PC-9 (cell line): ENCODE measurements around the gene GPRC6A. TPM values are rescaled to one million over a fixed set of nuclear protein-coding genes. Genes with fewer than 3 reads are reported as not detected.

Source experiments
- BruUV-seq: library from RNA; stranded (reverse); fragments of 400-500 nt; replicated peaks from 2 replicates; lab custom pipeline; 2021; lab: Mats Ljungman, UMichigan
- CTCF ChIA-PET: fragments of 300-600 bp; sonication (Branson Sonifier 250); formaldehyde crosslinking; loops from one replicate; lab custom pipeline; 2022; ENCODE audit warnings: antibody characterized with exemption; lab: Charles Lee
- POLR2A ChIA-PET: fragments of 300-600 bp; sonication (Branson Sonifier 250); formaldehyde crosslinking; loops from one replicate; lab custom pipeline; 2022; ENCODE audit warnings: antibody characterized with exemption; ENCODE audit not compliant: unreplicated experiment; lab: Charles Lee
- DNase-seq, 2 experiments: peaks; one replicate each; pipeline versions ENCODE4 v3.0.0 to v3.0.0-alpha.2; 2015 to 2022; ENCODE audit warnings: mixed read lengths in 1 of 2
- H2AFZ ChIP-seq: fragments of 200-600 bp; sonication (generic); 2 replicates; pipeline ENCODE4 v1.8.1; 2017; ENCODE audit warnings: antibody characterized with exemption
- H3F3A ChIP-seq: fragments of 200-600 bp; sonication (generic); 2 replicates; pipeline ENCODE4 v1.8.1; 2017; ENCODE audit warnings: antibody characterized with exemption, mild to moderate bottlenecking, low read depth; ENCODE audit not compliant: insufficient read depth
- H3K27ac ChIP-seq: fragments of 200-600 bp; sonication (generic); 2 replicates; pipeline ENCODE4 v1.6.1; 2016; ENCODE audit warnings: mixed run types
- H3K27me3 ChIP-seq: fragments of 200-600 bp; sonication (generic); 2 replicates; pipeline ENCODE4 v1.6.1; 2016; ENCODE audit warnings: low read depth, mixed run types; ENCODE audit not compliant: insufficient read depth
- H3K36me3 ChIP-seq: fragments of 200-600 bp; sonication (generic); 2 replicates; pipeline ENCODE4 v1.6.1; 2016; ENCODE audit warnings: low read depth, mixed run types
- H3K4me1 ChIP-seq: fragments of 200-600 bp; sonication (generic); replicated peaks from 2 replicates; pipeline ENCODE4 v1.6.1; 2016; ENCODE audit warnings: mixed run types; ENCODE audit not compliant: insufficient read depth
- H3K4me2 ChIP-seq: fragments of 200-600 bp; sonication (generic); 2 replicates; pipeline ENCODE4 v1.6.1; 2017; ENCODE audit warnings: mixed run types
- H3K4me3 ChIP-seq: fragments of 200-600 bp; sonication (generic); 2 replicates; pipeline ENCODE4 v1.6.1; 2016; ENCODE audit warnings: mixed run types
- H3K79me2 ChIP-seq: fragments of 200-600 bp; sonication (generic); 2 replicates; pipeline ENCODE4 v1.6.1; 2017; ENCODE audit warnings: low read depth, mixed run types
- H3K9me2 ChIP-seq: fragments of 200-600 bp; sonication (generic); 2 replicates; pipeline ENCODE4 v1.8.1; 2017; ENCODE audit warnings: mild to moderate bottlenecking; ENCODE audit not compliant: insufficient read depth
- H3K9me3 ChIP-seq: fragments of 200-600 bp; sonication (generic); 2 replicates; pipeline ENCODE4 v1.8.1; 2016; ENCODE audit warnings: low read depth; ENCODE audit not compliant: insufficient read depth
- H4K20me1 ChIP-seq: fragments of 200-600 bp; sonication (generic); 2 replicates; pipeline ENCODE4 v1.8.1; 2017; ENCODE audit not compliant: insufficient read depth
- EZH2 ChIP-seq: fragments of 200-600 bp; sonication (generic); IDR thresholded peaks from 2 replicates; pipeline ENCODE4 v1.8.0; 2017; ENCODE audit warnings: antibody characterized with exemption, low read depth
- intact Hi-C: fragments of 100-400 bp; cut with micrococcal nuclease; formaldehyde crosslinking; loops from one replicate; pipeline ENCODE4 v1.10.0; 2022; ENCODE audit not compliant: unreplicated experiment
- total RNA-seq: library from RNA; stranded (reverse); gene quantifications from 2 replicates; pipeline ENCODE4 v1.2.3, GENCODE V29; 2021
- TF ChIP-seq, protein P1 (sequence below): fragments of 200-600 bp; sonication (generic); conservative IDR thresholded peaks from 2 replicates; pipeline ENCODE4 v1.6.1; 2017; ENCODE audit warnings: mixed run types, antibody characterized with exemption, mild to moderate bottlenecking, moderate library complexity

Gene GPRC6A
- total RNA-seq, 1 experiment from 2014 or later = not detected

DNA sequence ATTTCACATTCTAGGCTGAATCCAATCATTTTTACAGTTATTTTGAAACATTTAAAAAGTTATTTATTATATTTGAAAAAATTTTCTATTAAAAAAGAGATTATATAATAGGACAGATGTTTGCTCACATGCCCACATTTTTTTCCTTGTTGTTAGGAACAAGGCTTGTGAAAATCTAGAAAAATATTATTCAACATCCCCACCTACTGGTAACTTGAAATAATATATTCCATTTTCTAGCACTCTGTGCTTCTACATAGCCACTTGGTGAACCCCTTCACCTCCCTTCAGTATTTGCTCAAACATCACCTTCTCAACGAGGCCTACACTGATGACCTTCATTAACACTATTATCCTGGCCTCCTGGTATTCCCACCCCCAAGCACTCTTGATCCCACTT is 18.3 kb upstream of the GPRC6A start:
- POLR2A ChIA-PET = no interaction called here
- no peaks in the 10 kb centered on the region for H4K20me1 ChIP-seq
- TF ChIP-seq EZH2 = no peak
- TF ChIP-seq, protein P1, sequence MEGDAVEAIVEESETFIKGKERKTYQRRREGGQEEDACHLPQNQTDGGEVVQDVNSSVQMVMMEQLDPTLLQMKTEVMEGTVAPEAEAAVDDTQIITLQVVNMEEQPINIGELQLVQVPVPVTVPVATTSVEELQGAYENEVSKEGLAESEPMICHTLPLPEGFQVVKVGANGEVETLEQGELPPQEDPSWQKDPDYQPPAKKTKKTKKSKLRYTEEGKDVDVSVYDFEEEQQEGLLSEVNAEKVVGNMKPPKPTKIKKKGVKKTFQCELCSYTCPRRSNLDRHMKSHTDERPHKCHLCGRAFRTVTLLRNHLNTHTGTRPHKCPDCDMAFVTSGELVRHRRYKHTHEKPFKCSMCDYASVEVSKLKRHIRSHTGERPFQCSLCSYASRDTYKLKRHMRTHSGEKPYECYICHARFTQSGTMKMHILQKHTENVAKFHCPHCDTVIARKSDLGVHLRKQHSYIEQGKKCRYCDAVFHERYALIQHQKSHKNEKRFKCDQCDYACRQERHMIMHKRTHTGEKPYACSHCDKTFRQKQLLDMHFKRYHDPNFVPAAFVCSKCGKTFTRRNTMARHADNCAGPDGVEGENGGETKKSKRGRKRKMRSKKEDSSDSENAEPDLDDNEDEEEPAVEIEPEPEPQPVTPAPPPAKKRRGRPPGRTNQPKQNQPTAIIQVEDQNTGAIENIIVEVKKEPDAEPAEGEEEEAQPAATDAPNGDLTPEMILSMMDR = peak; percentile 60
- no peaks in the 10 kb centered on the region for H3K4me1 ChIP-seq
- H3K79me2 ChIP-seq = no peaks in the 10 kb centered on the region
- no peaks in the 10 kb centered on the region for H3K27me3 ChIP-seq
- H3K36me3 ChIP-seq = no peaks in the 10 kb centered on the region
- no peak for DNase-seq
- H3K9me2 ChIP-seq = no peaks in the 10 kb centered on the region
- BruUV-seq = no TSS peak
- no peak overlapping the region for H3K4me3 ChIP-seq
- no peak overlapping the region for H3K4me2 ChIP-seq
- H2AFZ ChIP-seq = no peak overlapping the region
- no peaks in the 10 kb centered on the region for H3K9me3 ChIP-seq
- intact Hi-C loops = loop anchor here (1.0 to 10.0 kb wide), 2 partner anchors 312 to 579 kb away; no protein-coding TSS in a partner anchor
- H3K27ac ChIP-seq = no peak overlapping the region
- CTCF ChIA-PET = no interaction called here
- no peaks in the 10 kb centered on the region for H3F3A ChIP-seq

DNA sequence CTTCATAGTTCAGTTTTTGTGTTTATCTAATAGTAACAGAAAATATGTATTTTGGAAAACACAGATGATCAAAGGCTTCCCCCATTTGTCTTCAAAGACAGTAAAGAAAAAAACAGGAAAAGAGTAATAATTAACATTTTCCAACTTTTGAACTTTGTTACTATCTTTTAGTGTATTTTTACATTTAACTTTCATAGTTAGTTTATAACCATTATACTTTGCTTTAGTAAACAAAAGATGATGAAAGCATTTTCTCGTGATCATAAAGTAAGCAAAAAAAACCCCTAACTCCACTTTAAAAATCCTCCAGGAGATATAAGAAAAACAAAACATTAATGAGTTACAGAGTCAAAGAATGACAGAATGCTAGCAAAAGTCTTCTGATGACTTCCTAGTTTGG is 13.6 kb upstream of the GPRC6A start:
- POLR2A ChIA-PET = no interaction called here
- intact Hi-C loops = loop anchor here (10.0 kb wide), 1 partner anchor 308 kb away; no protein-coding TSS in a partner anchor
- BruUV-seq = no TSS peak

DNA sequence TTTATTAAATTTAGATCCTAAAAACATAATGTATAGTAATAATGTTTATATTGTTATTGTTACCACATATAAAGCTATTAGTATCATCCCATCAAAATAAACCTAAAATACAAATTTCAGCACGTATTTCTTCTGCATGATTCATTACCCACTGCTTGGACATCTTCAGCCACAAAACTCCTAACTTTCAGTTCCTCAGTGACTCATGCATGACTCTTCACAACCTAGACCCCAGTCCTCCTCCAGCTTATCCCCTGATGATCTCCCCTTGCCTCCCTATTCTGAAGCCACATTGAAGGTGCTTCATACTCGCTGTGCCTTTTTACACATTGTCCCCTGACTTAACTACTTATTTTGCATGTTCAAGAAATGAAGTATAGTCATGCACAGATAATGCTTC is 11.2 kb upstream of the GPRC6A start:
- DNase-seq = no peak
- no TSS peak for BruUV-seq

More for the DNA sequence above, 13.6 kb upstream of the GPRC6A start:
- H3K4me1 ChIP-seq = no peaks in the 10 kb centered on the region
- CTCF ChIA-PET = no interaction called here
- H3K4me3 ChIP-seq = no peak overlapping the region
- TF ChIP-seq EZH2 = no peak
- TF ChIP-seq, protein P1 = no peak
- no peak overlapping the region for H3K4me2 ChIP-seq
- no peaks in the 10 kb centered on the region for H3K9me2 ChIP-seq
- no peaks in the 10 kb centered on the region for H3K79me2 ChIP-seq
- H3K36me3 ChIP-seq = no peaks in the 10 kb centered on the region
- no peak overlapping the region for H2AFZ ChIP-seq
- H3K9me3 ChIP-seq = no peaks in the 10 kb centered on the region
- H3K27ac ChIP-seq = no peak overlapping the region
- no peaks in the 10 kb centered on the region for H3K27me3 ChIP-seq
- no peaks in the 10 kb centered on the region for H3F3A ChIP-seq
- DNase-seq = no peak
- H4K20me1 ChIP-seq = no peaks in the 10 kb centered on the region

More for the DNA sequence above, 11.2 kb upstream of the GPRC6A start:
- CTCF ChIA-PET = no interaction called here
- H2AFZ ChIP-seq = no peak overlapping the region
- H3K4me3 ChIP-seq = no peak overlapping the region
- no peak overlapping the region for H3K27ac ChIP-seq
- no peaks in the 10 kb centered on the region for H3K27me3 ChIP-seq
- no peaks in the 10 kb centered on the region for H3K4me1 ChIP-seq
- no peaks in the 10 kb centered on the region for H4K20me1 ChIP-seq
- H3F3A ChIP-seq = no peaks in the 10 kb centered on the region
- H3K79me2 ChIP-seq = no peaks in the 10 kb centered on the region
- no peaks in the 10 kb centered on the region; the same call in 1 of the 2 replicates for H3K9me3 ChIP-seq
- no peaks in the 10 kb centered on the region for H3K9me2 ChIP-seq
- H3K4me2 ChIP-seq = no peak overlapping the region
- TF ChIP-seq EZH2 = no peak
- TF ChIP-seq, protein P1 = no peak
- intact Hi-C loops = loop anchor here (10.0 kb wide), 1 partner anchor 305 kb away; no protein-coding TSS in a partner anchor
- POLR2A ChIA-PET = no interaction called here
- H3K36me3 ChIP-seq = no peaks in the 10 kb centered on the region
